Stomach (tissue), 4 donors: ENCODE data around the gene PEX19.

Experiments
- CTCF ChIP-seq, 7 experiments: fragments of 450-650 bp in 4 of 7; fragments of 200-600 bp in 3 of 7; sonication (generic) in 3 of 7; IDR thresholded peaks; one replicate each; pipeline ENCODE4 v1.5.1; 2016 to 2019; ENCODE audit warnings: antibody characterized with exemption in 7 of 7, control low read depth in 2 of 7, mild to moderate bottlenecking in 1 of 7
- EP300 ChIP-seq: sonication (generic); formaldehyde crosslinking; IDR thresholded peaks from one replicate; pipeline ENCODE4 v1.6.1; 2017; ENCODE audit warnings: antibody characterized with exemption
- POLR2AphosphoS5 ChIP-seq, 3 donors: sonication (generic); formaldehyde crosslinking; IDR thresholded peaks; one replicate each; pipeline ENCODE4 v1.6.1; 2016; ENCODE audit warnings: antibody characterized with exemption in 3 of 3

GRCh38 chr1:160330119-160330518 lies 45.2 kb upstream of the PEX19 start:
- TF ChIP-seq POLR2AphosphoS5 (IDR thresholded peaks at IDR 0.05) (no peak), CTCF (IDR thresholded peaks at IDR 0.05) (no peak), EP300 (no peak)
